Neural cell (in vitro differentiated cells): ENCODE measurements around the gene SMPDL3A. TPM values are rescaled to one million over a fixed set of nuclear protein-coding genes. Genes with fewer than 3 reads are reported as not detected.

Source experiments
- H2AFZ ChIP-seq: fragments of 200-600, 300-800 bp; sonication (generic), shearing (Covaris generic); 2 replicates; pipeline ENCODE4 v1.6.0; 2014; ENCODE audit warnings: low read depth, mild to moderate bottlenecking, antibody characterized with exemption, low read length, moderate library complexity
- H3F3A ChIP-seq: fragments of 200-600 bp; shearing (Covaris generic); 2 replicates; pipeline ENCODE4 v1.6.1; 2016; ENCODE audit warnings: mild to moderate bottlenecking, moderate library complexity, mixed read lengths, antibody characterized with exemption, low read length; ENCODE audit not compliant: insufficient read depth, poor library complexity, severe bottlenecking
- H3K27ac ChIP-seq: fragments of 200-600, 300-800 bp; sonication (generic), shearing (Covaris generic); 2 replicates; pipeline ENCODE4 v1.5.1; 2014; ENCODE audit warnings: mild to moderate bottlenecking, low read length, moderate library complexity
- H3K27me3 ChIP-seq: fragments of 300-800, 200-600 bp; sonication (generic), shearing (Covaris generic); 2 replicates; pipeline ENCODE4 v1.6.0; 2014; ENCODE audit warnings: mild to moderate bottlenecking, low read depth, low read length, moderate library complexity; ENCODE audit not compliant: insufficient read depth
- H3K36me3 ChIP-seq: fragments of 300-800, 200-600 bp; sonication (generic), shearing (Covaris generic); 2 replicates; pipeline ENCODE4 v1.5.1; 2014; ENCODE audit warnings: mild to moderate bottlenecking, antibody characterized with exemption, low read length, moderate library complexity; ENCODE audit not compliant: insufficient read depth
- H3K4me2 ChIP-seq: fragments of 300-800, 200-600 bp; sonication (generic), shearing (Covaris generic); 2 replicates; pipeline ENCODE4 v1.6.0; 2014; ENCODE audit warnings: mild to moderate bottlenecking, low read length
- H3K4me3 ChIP-seq: fragments of 300-800, 200-600 bp; sonication (generic), shearing (Covaris generic); 2 replicates; pipeline ENCODE4 v1.5.1; 2014; ENCODE audit warnings: mild to moderate bottlenecking, low read length, moderate library complexity
- H3K79me2 ChIP-seq: fragments of 200-600 bp; shearing (Covaris generic); replicated peaks from 2 replicates; pipeline ENCODE4 v1.6.0; 2014; ENCODE audit warnings: mild to moderate bottlenecking, low read length, moderate library complexity; ENCODE audit not compliant: insufficient read depth
- H3K9ac ChIP-seq: fragments of 300-800, 200-600 bp; sonication (generic), shearing (Covaris generic); 2 replicates; pipeline ENCODE4 v1.6.1; 2016; ENCODE audit warnings: mild to moderate bottlenecking, low read length, mixed read lengths
- H3K9me2 ChIP-seq: fragments of 200-600 bp; shearing (Covaris generic); 2 replicates; pipeline ENCODE4 v1.6.1; 2016; ENCODE audit warnings: mild to moderate bottlenecking, low read length, mixed read lengths; ENCODE audit not compliant: insufficient read depth
- H3K9me3 ChIP-seq: fragments of 200-600, 300-800 bp; sonication (generic), shearing (Covaris generic); 2 replicates; pipeline ENCODE4 v1.6.1; 2016; ENCODE audit warnings: mild to moderate bottlenecking, mixed run types, low read length, moderate library complexity, mixed read lengths
- H4K20me1 ChIP-seq: fragments of 200-600 bp; shearing (Covaris generic); 2 replicates; pipeline ENCODE4 v1.6.1; 2016; ENCODE audit warnings: mild to moderate bottlenecking, mixed run types; ENCODE audit not compliant: insufficient read depth
- CTCF ChIP-seq: fragments of 450-650 bp; IDR thresholded peaks from 2 replicates; pipeline ENCODE4 v1.5.1; 2014; ENCODE audit warnings: antibody characterized with exemption, mild to moderate bottlenecking, moderate library complexity; ENCODE audit not compliant: poor library complexity, severe bottlenecking
- EP300 ChIP-seq: fragments of 450-650 bp; conservative IDR thresholded peaks from 2 replicates; pipeline ENCODE4 v1.6.1; 2014; ENCODE audit warnings: antibody characterized with exemption, mild to moderate bottlenecking, moderate library complexity; ENCODE audit not compliant: poor library complexity, severe bottlenecking
- EZH2 ChIP-seq: fragments of 200-600, 300-800 bp; shearing (Covaris generic), sonication (generic); IDR thresholded peaks from 2 replicates; pipeline ENCODE4 v1.6.1; 2014; ENCODE audit warnings: antibody characterized with exemption, low read length, borderline replicate concordance, mild to moderate bottlenecking; ENCODE audit not compliant: insufficient read depth, poor library complexity, severe bottlenecking
- MXI1 ChIP-seq: fragments of 450-650 bp; conservative IDR thresholded peaks from 2 replicates; pipeline ENCODE4 v1.6.1; 2014; ENCODE audit warnings: antibody characterized with exemption, mild to moderate bottlenecking; ENCODE audit not compliant: poor library complexity, severe bottlenecking
- POLR2AphosphoS5 ChIP-seq: IDR thresholded peaks from 2 replicates; pipeline ENCODE4 v1.6.1; 2012
- RAD21 ChIP-seq: fragments of 450-650 bp; conservative IDR thresholded peaks from 2 replicates; pipeline ENCODE4 v1.6.1; 2014; ENCODE audit warnings: antibody characterized with exemption, mild to moderate bottlenecking, moderate library complexity
- REST ChIP-seq: IDR thresholded peaks from 2 replicates; pipeline ENCODE4 v1.6.1; 2012; ENCODE audit warnings: borderline replicate concordance
- SMC3 ChIP-seq: fragments of 450-650 bp; conservative IDR thresholded peaks from 2 replicates; pipeline ENCODE4 v1.6.1; 2014; ENCODE audit warnings: antibody characterized with exemption, mild to moderate bottlenecking, moderate library complexity; ENCODE audit not compliant: poor library complexity
- TAF1 ChIP-seq: IDR thresholded peaks from 2 replicates; pipeline ENCODE4 v1.6.1; 2012; ENCODE audit warnings: low read depth
- polyA plus RNA-seq: library from polyadenylated mRNA; depleted of rRNA; stranded (reverse); fragments of >200 nt; gene quantifications from 2 replicates; pipeline ENCODE4 v1.2.3, GENCODE V29; 2014

SMPDL3A gene
- polyA plus RNA-seq, 1 donor from 2014 or later = 8.2 TPM

- no peaks in the 10 kb centered on the region for H3K79me2 ChIP-seq
- H3K9me2 ChIP-seq = no peaks in the 10 kb centered on the region
- no peaks in the 10 kb centered on the region for H4K20me1 ChIP-seq
- TF ChIP-seq SMC3 = no peak
- TF ChIP-seq RAD21 = no peak
- no peak for TF ChIP-seq MXI1
- TF ChIP-seq EP300 = no peak
- no peak for TF ChIP-seq POLR2AphosphoS5
- TF ChIP-seq REST = no peak
- TF ChIP-seq TAF1 = no peak
- TF ChIP-seq CTCF = no peak
- TF ChIP-seq EZH2 = no peak
- no peaks in the 10 kb centered on the region for H3F3A ChIP-seq
- no peak overlapping the region for H2AFZ ChIP-seq
- no peaks in the 10 kb centered on the region for H3K27me3 ChIP-seq
- H3K27ac ChIP-seq = no peak overlapping the region
- H3K9ac ChIP-seq = no peak overlapping the region
- H3K4me3 ChIP-seq = no peak overlapping the region
- no peak overlapping the region for H3K4me2 ChIP-seq
- H3K9me3 ChIP-seq = no peaks in the 10 kb centered on the region
- no peaks in the 10 kb centered on the region for H3K36me3 ChIP-seq
Observed at GRCh38 chr6:122800906-122801305, 11.8 kb downstream of the SMPDL3A start.

GRCh38 chr6:122801397-122801796, 12.3 kb downstream of the SMPDL3A start:
- TF ChIP-seq POLR2AphosphoS5 (no peak), TAF1 (no peak), EZH2 (no peak), REST (no peak), SMC3 (no peak), RAD21 (no peak), EP300 (no peak), CTCF (no peak), MXI1 (no peak)
- no peaks in the 10 kb centered on the region for H3K36me3 ChIP-seq

More at GRCh38 chr6:122801397-122801796, 12.3 kb downstream of the SMPDL3A start:
- Histone ChIP-seq H3K4me3 (no peak overlapping the region), H4K20me1 (no peaks in the 10 kb centered on the region), H3K27me3 (no peaks in the 10 kb centered on the region), H3K9me3 (no peaks in the 10 kb centered on the region), H3K9me2 (no peaks in the 10 kb centered on the region), H3K4me2 (no peak overlapping the region), H3F3A (no peaks in the 10 kb centered on the region), H2AFZ (no peak overlapping the region), H3K79me2 (no peaks in the 10 kb centered on the region), H3K27ac (no peak overlapping the region), H3K9ac (no peak overlapping the region)
